HS-27A (cell line): ENCODE measurements around the gene CAMSAP1.
"Not testable (repeated sequence)": the region's sequence is repeated elsewhere in the genome, so short reads cannot be mapped to it uniquely, and the experiment has no call there.

Experiments used
- DNase-seq: peaks from one replicate; pipeline ENCODE4 v3.0.0-alpha.2; 2012; ENCODE audit warnings: low read depth, missing footprints

The CAMSAP1 gene

GRCh38 chr9:135907431-135908092 is at the start of gene CAMSAP1:
CAMSAP1 (minus strand) TSS chr9:135907546; CDS start chr9:135907159, 387 bp downstream.
- peak; percentile 49 for DNase-seq

DNA sequence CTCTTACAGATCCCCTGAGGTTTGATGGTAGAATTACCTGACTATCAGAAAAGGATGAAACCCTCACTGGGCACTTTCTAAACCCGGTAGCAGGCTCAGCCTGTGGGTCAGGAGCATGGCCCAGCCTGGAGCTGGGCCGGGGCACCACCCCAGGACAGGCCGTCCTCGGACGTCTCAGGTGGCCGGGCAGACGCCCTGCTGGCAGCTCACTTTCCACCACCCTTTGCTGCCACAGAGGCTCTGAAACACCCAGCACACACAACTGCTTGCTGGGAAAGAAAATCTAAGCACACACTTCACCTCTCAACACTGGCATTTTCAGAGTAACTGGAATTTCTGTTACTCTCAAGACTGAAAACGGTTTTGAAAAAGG is 49.4 kb upstream of the CAMSAP1 start:
- DNase-seq: no peak

- no peak for DNase-seq
Measured at GRCh38 chr9:135955934-135956801, 48.8 kb upstream of the CAMSAP1 start.

GRCh38 chr9:135952664-135953206 is 45.4 kb upstream of the CAMSAP1 start:
- no peak for DNase-seq

GRCh38 chr9:135951889-135952663 is 44.7 kb upstream of the CAMSAP1 start:
- DNase-seq: no peak

GRCh38 chr9:135951310-135951709 is 44.0 kb upstream of the CAMSAP1 start:
- DNase-seq: not testable (repeated sequence)

DNA sequence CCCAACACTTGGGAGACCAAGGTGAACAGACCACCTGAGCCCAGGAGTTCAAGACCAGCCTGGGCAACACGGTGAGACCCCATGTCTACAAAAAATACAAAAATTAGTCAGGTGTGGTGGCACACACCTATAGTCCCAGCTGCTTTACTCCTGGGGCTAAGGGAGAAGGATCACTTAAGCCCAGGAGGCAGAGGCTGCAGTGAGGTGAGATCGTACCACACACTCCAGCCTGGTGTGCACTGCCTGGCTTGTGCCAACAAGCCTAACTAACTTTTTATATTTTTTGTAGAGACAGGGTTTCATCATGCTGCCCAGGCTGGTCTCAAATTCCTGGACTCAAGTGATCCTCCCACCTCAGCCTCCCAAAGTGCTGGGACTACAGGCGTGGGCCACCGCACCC is 43.5 kb upstream of the CAMSAP1 start:
- not testable (repeated sequence) for DNase-seq

DNA sequence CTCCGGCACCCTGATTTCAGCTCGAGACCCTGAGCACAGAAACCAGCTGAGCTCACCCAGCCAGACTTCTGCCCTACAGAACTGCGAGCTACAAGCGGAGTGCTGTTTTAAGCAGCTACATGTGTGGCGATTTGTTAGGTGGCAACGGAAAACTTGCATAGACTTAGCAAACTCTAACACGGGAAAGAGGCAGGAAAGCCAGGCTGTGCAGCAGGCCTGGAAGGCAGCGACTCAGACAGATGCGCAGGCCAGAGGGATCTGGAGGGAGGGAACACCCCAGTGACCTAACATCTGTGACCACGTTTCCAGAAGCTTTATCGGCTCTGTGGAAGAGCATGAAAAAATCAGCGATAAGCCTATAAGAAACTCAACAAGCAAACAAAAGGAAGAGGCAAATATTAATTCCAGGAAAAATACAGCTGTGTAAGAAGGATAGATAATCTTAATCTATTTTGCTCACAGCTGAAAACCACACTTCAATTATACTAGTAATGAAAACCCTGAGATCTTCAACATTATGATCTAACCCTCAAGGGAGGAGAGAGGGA is 42.9 kb upstream of the CAMSAP1 start:
- DNase-seq: no peak

- DNase-seq: no peak
Measured at GRCh38 chr9:135949501-135950134, 42.3 kb upstream of the CAMSAP1 start.

DNA sequence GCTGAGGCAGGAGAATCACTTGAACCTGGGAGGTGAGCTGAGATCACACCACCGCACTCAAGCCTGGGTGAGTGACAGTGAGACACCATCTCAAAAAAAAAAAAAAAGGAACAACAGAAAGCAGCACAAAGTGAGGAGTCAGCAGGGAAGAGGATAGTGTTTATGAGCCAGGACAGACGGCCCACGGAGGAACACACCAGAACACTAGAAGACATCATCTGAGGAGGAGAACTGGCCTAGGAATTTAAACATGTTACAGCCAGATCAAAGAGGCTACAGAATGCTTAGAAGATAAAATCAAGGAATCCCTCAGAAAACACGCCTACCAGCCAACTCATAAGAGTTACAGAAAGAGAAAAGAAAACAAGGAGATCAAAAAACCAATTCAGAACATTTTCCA is 41.6 kb upstream of the CAMSAP1 start:
- no peak for DNase-seq

- no peak for DNase-seq
Measured at GRCh38 chr9:135948446-135948845, 41.1 kb upstream of the CAMSAP1 start.

- DNase-seq: no peak
Measured at GRCh38 chr9:135947582-135947981, 40.2 kb upstream of the CAMSAP1 start.

DNA sequence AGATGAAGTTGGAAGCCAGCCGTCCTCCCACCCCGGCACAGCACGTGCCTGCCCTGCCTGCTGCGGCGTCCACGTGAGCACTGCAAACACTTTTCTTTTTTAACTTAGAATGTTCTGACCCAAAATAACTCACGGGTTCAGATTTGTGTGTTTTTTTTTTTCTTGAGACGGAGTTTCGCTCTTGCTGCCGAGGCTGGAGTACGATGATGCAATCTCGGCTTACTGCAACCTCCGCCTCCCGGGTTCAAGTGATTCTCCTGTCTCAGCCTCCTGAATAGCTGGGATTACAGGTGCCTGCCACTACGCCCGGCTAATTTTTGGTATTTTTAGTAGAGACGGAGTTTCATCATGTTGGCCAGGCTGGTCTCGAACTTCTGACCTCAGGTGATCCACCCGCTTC is 39.8 kb upstream of the CAMSAP1 start:
- not testable (repeated sequence) for DNase-seq

DNA sequence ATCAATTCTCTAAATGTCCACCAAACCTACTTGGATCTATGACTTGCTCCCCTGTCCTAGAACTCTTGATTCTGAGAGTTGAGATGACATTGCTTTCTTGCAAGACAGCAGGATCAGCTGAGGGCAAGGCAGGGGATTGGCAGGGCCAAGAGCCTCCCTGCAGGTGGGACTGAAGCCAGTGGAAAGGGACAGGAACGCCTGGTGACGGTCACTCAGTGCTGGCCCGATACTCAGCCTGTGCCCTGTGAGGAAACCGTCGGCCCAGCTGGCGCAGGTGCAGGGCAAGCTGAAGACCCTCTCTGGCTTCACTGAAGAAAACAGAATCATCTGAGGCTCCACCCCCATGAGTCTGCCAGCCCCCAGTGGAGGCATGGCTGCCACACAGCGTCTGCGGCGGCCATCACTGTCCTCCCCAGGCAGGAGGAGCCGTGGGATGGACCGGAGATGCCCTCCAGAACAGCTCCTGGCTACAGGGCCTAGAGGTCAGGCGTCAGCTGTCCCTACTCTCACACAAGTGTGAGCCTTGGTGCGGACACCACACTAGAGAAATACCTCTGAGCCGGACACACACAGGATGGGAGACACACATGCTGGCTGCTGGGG is 39.1 kb upstream of the CAMSAP1 start:
- no peak for DNase-seq

GRCh38 chr9:135945969-135946368 is 38.6 kb upstream of the CAMSAP1 start:
- DNase-seq: no peak

DNA sequence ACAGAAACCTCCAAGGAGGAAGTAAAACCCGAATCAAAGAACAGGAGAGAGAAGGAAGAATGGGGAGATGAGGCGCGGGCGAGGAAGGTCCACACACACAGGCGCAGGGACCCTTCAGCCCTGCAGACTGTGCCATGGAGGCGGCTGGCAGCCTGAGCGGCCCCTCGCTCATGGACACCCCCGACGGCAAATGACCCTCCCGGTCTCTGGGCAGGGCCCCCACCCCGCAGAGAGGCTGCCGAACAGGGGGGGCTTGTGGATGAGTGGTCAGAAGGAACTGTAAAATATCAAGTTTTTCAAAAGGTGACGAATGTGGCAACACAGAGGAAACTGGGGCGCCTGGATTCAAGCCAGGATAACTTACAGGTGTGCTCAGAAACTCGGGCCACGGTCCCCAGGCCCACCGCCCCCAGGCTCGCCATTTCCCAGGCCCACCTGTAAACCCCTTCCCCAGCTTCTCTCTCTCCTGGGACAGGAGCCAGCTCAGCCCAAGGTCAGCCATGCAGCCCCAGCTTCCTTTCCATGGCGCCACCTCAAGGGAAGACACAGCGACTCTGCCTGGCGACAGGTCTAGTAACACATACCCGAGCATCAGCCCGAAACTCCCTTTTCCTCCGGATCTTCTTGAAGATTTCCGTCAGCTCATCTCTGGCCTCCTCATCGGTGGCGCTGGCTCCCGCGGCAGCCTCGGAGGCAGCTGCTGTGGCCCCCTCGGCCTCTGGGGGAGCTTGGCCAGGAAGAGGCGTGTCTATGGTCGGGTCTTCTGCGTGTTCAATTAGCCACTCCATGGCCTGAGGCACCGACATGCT is 37.3 kb upstream of the CAMSAP1 start:
- no peak for DNase-seq

- not testable (repeated sequence) for DNase-seq
Measured at GRCh38 chr9:135943604-135944003, 36.3 kb upstream of the CAMSAP1 start.

DNA sequence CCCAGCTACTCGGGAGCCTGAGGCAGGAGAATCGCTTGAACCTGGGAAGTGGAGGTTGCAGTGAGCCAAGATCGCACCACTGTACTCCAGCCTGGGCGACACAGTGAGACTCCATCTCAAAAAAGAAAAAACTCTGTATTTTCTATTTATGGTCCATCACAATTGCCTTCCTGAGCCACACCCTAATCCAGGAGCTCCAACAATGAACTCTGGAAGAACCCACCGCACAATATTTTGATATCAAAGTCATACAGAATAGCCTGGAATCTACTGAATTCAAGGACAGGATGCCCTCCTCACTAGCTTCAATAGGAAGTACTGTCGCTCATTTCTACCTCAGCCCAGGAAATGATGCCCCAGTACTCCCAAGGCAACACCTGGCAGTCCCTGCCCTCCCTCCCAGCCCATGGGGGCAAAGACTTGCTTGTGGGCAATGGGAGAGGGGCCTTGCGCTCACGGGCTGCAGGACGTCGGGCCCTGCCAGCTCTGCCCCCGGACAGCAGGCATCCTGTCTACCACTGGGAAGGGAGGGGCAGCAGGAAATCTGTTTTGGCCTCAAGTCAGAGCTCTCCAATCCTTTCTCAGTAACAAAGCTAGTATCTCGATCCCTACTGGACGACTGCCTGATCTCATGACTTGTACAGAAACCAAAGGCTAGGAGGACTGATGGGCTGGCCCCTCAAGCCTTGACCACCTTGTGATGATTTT is 34.1 kb upstream of the CAMSAP1 start:
- DNase-seq: no peak
